Ectodermal cell (in vitro differentiated cells): ENCODE data around the gene NQO2.

Experiments
- H3K27ac ChIP-seq: 2 replicates; pipeline ENCODE4 v1.7.0; 2013; ENCODE audit warnings: mild to moderate bottlenecking, low read depth, low read length; ENCODE audit not compliant: insufficient read depth, poor library complexity, severe bottlenecking
- H3K27me3 ChIP-seq: 2 replicates; pipeline ENCODE4 v1.7.0; 2013; ENCODE audit warnings: mild to moderate bottlenecking, low read length; ENCODE audit not compliant: insufficient read depth, control insufficient read depth, poor library complexity, severe bottlenecking
- H3K36me3 ChIP-seq: one replicate; pipeline ENCODE4 v1.7.0; 2013; ENCODE audit warnings: low read length; ENCODE audit not compliant: control insufficient read depth, insufficient read depth
- H3K4me1 ChIP-seq: one replicate; pipeline ENCODE4 v1.7.0; 2013; ENCODE audit warnings: low read length; ENCODE audit not compliant: control insufficient read depth, insufficient read depth
- H3K4me3 ChIP-seq: 2 replicates; pipeline ENCODE4 v1.7.0; 2013; ENCODE audit warnings: low read depth, low read length, control low read depth; ENCODE audit not compliant: insufficient read depth
- H3K9me3 ChIP-seq: 2 replicates; pipeline ENCODE4 v1.7.0; 2013; ENCODE audit warnings: mild to moderate bottlenecking, low read length, moderate library complexity; ENCODE audit not compliant: control insufficient read depth
- WGBS, 2 experiments: methylation state at CpG; one replicate each; pipeline ENCODE4 v1.1.7; 2013; ENCODE audit warnings: missing lambda C conversion rate in 2 of 2; 5-methylcytosine and 5-hydroxymethylcytosine counted together

Gene NQO2

DNA sequence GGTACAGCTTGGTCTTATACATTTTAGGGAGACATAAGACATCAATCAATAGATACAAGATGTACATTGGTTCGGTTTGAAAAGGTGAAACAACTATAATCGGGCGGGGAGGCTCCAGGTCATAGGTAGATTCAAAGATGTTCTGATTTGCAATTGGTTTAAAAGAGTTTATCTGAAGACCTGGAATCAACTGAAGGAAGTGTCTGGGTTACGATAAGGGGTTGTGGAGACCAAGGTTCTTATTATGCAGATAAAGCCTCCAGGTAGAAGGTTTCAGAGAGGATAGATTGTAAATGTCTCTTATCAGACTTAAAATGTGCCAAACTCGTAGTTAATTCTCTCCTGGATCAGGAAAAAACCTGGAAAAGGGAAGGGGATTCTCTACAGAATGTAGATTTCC lies 22.4 kb upstream of the NQO2 start:
- Histone ChIP-seq H3K9me3 (no peaks in the 10 kb centered on the region), H3K4me1 (no peaks in the 10 kb centered on the region), H3K27ac (no peak overlapping the region), H3K27me3 (peaks cover 5% of the 10 kb centered on the region), H3K36me3 (no peaks in the 10 kb centered on the region), H3K4me3 (no peak overlapping the region)
- WGBS, 2 experiments: 80 to 82% methylated on average over 5 of the region's 5 CpGs

DNA sequence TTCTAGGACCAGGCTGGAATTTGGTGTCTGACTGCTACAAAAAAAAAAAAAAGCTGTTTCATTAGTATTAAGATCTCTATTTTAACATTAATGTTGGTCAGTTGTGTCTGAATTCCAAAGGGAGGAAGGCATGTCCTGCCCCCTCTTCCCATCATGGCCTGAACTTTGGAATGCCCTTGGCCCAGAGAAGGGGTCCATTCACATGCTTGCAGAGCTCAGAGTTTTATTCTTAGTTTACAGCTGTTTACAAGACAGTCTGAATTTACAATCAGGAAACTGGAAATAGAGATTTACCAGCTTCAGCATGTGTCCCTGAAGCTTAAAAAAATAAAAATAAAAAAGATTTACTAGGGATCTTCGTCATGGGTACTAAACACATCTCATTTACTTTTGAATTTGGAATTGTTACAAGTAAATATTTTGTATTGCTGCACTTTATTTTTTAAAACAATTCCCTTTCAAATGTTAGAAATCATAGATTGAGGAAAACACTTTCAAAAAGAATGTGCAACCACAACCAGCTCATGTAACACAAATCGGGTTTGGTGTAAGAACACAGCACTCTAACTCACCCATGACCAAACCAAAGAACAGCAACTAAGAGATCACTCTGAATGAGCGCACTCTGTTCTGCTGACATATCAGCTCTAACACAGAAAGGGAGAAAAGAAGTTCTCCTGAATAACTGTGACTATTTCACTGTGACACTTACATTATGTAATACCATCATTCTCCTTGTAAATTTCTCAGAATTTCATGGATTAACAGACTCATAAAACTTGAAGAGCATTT lies 21.7 kb upstream of the NQO2 start:
- no peak overlapping the region for H3K27ac ChIP-seq
- no peaks in the 10 kb centered on the region for H3K9me3 ChIP-seq
- no peaks in the 10 kb centered on the region for H3K4me1 ChIP-seq

DNA sequence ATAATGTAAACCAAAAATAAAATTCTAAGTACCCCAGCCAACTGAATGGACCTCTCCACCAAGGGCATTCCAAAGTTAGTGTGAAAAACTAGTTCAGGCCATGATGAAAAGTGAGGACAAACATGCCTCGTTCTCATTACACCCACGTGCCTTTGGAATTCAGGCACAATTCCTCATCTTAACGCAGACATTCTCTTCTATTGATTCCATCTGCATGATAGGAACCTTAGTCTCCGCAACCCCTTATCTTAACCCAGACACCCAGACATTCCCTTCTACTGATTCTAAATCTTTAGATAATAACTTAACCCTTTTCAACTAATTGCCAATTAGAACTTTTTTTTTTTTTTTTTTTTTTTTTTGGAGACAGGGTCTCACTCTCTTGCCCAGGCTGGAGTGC lies 20.8 kb upstream of the NQO2 start:
- no peaks in the 10 kb centered on the region for H3K4me1 ChIP-seq
- 85 to 91% methylated on average over 4 of the region's 4 CpGs for whole genome bisulfite sequencing, 2 experiments
- no peak overlapping the region for H3K4me3 ChIP-seq
- no peaks in the 10 kb centered on the region for H3K9me3 ChIP-seq
- no peaks in the 10 kb centered on the region for H3K36me3 ChIP-seq
- H3K27me3 ChIP-seq: peaks cover 3% of the 10 kb centered on the region
- no peak overlapping the region for H3K27ac ChIP-seq

More for the DNA sequence above, 21.7 kb upstream of the NQO2 start:
- Histone ChIP-seq H3K36me3 (no peaks in the 10 kb centered on the region), H3K4me3 (no peak overlapping the region), H3K27me3 (no peaks in the 10 kb centered on the region)
- 85 to 92% methylated on average over 2 of the region's 3 CpGs for WGBS, 2 experiments

DNA sequence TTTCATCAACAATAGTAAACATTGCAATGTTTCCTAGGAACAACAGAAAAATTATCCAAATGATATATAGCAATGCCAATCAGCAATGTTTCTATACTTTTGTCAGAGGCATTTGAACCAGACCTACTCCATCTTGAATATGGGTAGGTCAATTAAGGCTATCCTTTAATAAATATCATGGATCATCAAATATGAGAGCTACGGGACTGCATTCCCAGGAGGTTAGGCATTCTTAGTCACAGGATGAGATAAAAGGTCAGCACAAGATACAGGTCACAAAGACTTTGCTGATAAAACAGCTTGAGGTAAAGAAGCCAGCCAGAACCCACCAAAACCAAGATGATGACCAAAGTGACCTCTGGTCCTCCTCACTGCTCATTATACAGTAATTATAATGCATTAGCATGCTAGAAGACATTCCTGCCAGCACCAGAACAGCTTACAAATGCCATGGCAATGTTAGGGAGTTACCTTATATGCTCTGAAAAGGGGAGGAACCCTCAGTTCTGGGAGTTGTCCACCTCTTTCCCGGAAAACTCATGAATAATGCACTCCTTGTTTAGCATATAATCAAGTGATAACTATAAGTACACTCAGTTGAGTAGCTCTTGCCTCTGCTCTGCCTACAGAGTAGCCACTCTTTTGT lies 19.8 kb upstream of the NQO2 start:
- no peak overlapping the region for H3K27ac ChIP-seq
- WGBS, 2 experiments: 72 to 90% methylated on average over 2 of the region's 2 CpGs
- H3K4me1 ChIP-seq: no peaks in the 10 kb centered on the region
- no peaks in the 10 kb centered on the region for H3K36me3 ChIP-seq
- peaks cover 3% of the 10 kb centered on the region for H3K27me3 ChIP-seq
- H3K4me3 ChIP-seq: no peak overlapping the region
- H3K9me3 ChIP-seq: no peaks in the 10 kb centered on the region

DNA sequence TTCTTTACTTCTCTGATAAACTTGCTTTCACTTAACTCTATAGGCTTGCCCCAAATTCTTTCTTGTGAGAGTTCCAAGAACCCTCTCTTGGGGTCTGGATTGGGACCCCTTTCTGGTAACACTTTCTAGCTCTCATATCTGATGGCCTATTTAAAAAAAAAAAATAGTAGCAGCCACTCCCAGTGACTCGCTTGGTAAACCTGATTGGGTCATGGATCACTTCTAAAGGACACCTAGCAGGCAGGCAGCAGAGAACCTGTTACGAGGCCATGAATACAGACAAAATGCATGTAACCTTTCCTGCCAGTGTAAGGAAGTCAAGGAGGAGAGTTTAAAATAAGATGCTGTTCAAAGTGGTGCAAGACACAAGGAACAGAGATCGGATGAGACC lies 19.2 kb upstream of the NQO2 start:
- no peaks in the 10 kb centered on the region for H3K36me3 ChIP-seq
- H3K4me3 ChIP-seq: no peak overlapping the region
- peaks cover 3% of the 10 kb centered on the region for H3K27me3 ChIP-seq
- WGBS, 2 experiments: 92 to 94% methylated on average over 3 of the region's 3 CpGs
- H3K4me1 ChIP-seq: no peaks in the 10 kb centered on the region
- H3K27ac ChIP-seq: no peak overlapping the region
- H3K9me3 ChIP-seq: no peaks in the 10 kb centered on the region

DNA sequence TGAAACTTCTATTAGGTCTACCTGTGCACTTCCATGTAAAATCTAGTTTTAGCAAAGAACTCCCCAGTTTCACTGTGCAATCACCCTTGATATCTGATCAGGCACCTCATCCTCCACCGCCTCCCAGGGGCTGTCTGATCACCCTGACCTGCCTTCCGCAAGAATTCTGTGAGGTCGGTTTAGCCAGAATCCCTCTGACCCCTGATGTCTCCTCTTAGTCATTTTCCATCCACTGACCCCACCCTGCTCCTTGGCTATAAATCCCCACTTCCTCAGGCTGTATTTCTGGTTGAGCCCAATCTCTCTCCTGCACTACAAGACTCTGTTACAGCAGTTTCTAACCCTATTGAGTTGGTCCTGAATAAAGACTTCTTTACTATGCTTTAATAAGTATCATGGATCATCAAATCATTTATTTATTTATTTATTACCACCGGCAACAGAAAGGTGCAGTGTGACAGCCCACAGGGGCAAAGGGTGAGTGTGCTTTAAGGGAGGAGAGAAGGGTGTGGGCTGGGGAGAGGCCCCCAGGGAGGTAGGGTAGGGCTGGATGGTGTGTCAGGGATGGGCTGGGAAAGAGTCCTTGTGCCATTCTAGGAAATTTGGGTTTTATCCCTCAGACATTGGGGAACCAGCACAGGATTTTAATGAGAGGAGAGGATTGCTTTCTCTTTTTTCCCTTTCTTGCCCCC lies 17.1 kb upstream of the NQO2 start:
- WGBS, 2 experiments: 91 to 94% methylated on average over 4 of the region's 4 CpGs
- no peak overlapping the region for H3K4me3 ChIP-seq
- no peaks in the 10 kb centered on the region for H3K9me3 ChIP-seq
- no peaks in the 10 kb centered on the region for H3K4me1 ChIP-seq
- no peaks in the 10 kb centered on the region for H3K36me3 ChIP-seq
- no peak overlapping the region for H3K27ac ChIP-seq
- peaks cover 3% of the 10 kb centered on the region for H3K27me3 ChIP-seq

DNA sequence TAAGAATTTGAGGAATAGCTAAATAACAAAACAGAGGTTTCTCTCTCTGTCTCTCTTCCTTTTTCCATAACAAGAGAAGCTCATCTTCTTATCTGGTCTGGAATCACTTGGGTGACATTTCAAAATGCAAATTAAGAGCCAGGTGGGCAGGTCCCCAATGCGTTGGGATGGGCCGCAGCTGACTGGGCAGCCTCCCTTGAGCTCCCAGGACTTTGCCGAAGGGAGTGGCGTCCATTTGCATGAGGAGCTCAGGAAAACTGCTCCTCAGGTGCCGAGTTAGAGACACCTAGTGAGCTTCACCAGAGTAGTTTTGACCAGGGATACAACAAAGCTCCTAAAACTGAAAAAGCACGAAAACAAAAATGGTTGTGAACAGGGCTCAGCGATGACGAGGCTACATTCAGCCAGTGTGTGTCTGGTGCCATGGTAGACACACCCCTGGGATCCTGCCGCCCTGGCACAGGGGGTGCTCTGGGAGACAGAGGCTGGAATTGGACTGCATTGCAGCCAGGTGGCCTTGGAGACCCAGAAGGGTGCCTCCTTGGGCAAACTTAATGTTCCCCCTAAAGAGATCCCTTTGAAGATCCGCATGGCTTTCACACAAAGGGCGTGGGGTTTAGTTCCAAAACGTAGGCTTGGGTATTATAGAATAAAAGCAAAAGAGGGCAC lies 14.8 kb upstream of the NQO2 start:
- H3K27me3 ChIP-seq: peaks cover 3% of the 10 kb centered on the region
- 69 to 73% methylated on average over 12 of the region's 12 CpGs for WGBS, 2 experiments

DNA sequence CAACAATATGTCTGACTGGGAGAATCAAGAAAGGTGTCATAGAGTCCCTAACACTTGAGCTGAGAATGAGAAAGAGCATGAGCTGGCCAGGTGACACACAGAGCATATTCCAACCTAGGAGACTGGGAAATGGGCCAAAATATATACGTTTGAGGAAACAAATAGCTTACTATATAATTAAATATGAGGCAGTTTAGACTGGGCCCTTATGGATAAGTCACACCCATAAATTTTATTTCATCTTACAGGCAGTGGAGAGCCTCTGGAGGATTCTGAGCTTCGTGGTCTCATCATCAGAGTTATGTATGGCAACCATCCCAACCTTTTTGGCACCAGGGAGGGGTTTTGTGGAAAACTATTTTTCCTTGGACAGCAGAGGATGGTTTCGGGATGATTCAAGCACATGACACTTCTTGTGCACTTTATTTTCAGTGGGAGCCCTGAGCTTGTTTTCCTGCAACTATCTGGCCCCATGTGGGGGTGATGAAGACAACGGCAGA lies 12.9 kb upstream of the NQO2 start:
- Histone ChIP-seq H3K27me3 (peaks cover 3% of the 10 kb centered on the region), H3K4me3 (no peak overlapping the region), H3K36me3 (no peaks in the 10 kb centered on the region), H3K9me3 (no peaks in the 10 kb centered on the region), H3K27ac (no peak overlapping the region), H3K4me1 (peaks cover 12% of the 10 kb centered on the region)
- 86 to 95% methylated on average over 3 to 4 of the region's 4 CpGs for WGBS, 2 experiments

More for the DNA sequence above, 14.8 kb upstream of the NQO2 start:
- H3K9me3 ChIP-seq: no peaks in the 10 kb centered on the region
- H3K4me3 ChIP-seq: no peak overlapping the region
- no peak overlapping the region for H3K27ac ChIP-seq
- peaks cover 7% of the 10 kb centered on the region for H3K4me1 ChIP-seq
- no peaks in the 10 kb centered on the region for H3K36me3 ChIP-seq

DNA sequence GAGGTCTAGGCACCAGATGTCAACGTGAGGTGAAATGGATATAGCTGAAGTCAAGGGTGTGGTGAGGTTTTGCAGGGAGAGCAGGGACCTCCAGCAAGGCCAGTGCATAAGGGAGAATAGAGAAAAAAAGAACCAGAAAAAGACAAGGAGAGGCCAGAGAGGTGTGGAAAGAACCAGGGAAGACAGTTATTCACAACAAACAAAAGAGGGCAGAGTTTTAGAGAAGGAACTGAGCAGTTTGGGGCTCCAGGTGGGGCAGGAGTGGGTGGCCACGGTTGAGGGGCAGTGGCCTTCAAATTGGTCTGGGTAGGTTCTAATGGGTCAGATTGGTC lies 11.6 kb upstream of the NQO2 start:
- Histone ChIP-seq H3K4me3 (peak overlapping the region; percentile 56), H3K36me3 (no peaks in the 10 kb centered on the region), H3K9me3 (no peaks in the 10 kb centered on the region), H3K27ac (peak overlapping the region; percentile 100), H3K27me3 (peaks cover 3% of the 10 kb centered on the region), H3K4me1 (peaks cover 12% of the 10 kb centered on the region)
- 22 to 29% methylated on average over 2 of the region's 2 CpGs for WGBS, 2 experiments
